ENCODE data around the gene LAMC1.

Gene LAMC1

DNA sequence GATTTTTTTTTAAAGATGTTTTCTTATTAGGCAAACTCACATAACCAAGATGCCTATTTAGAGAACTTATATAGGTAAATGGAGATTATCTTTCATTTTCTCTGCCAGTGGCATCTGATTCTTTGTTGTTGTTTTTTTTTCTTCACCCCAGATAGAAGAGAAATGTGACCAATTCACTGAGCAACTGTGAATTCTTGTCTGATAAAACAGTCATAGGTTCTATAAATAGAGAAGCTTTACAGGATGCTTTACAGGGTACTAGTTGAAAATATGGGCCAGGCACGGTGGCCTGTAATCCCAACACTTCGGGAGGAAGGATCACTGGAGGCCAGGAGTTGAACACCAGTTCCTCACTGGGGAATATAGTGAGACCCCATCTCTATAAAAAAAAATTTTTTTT, 112.1 kb downstream of the LAMC1 start:
- ChIA-PET CTCF (interaction anchor here (0.7 to 1.6 kb wide), 2 partner anchors 172 to 1567 kb away, joined by 3 to 5 read pairs; no protein-coding TSS in a partner anchor), POLR2A (interaction anchor here (0.7 kb wide), 1 partner anchor 34 kb away, joined by 6 read pairs; no protein-coding TSS in a partner anchor)
- Histone ChIP-seq H3K9me3 (ENCODE audit: control insufficient read depth, insufficient read depth, low read depth, low read length) (no peaks in the 10 kb centered on the region), H3K4me3 (ENCODE audit: low read depth, low read length) (no peak overlapping the region), H3K4me1 (ENCODE audit: control insufficient read depth, insufficient read depth, low read length) (no peaks in the 10 kb centered on the region), H3K27ac (ENCODE audit: extremely low read depth, low read depth, low read length) (no peak overlapping the region), H3K36me3 (ENCODE audit: control insufficient read depth in 2 of 2, insufficient read depth in 1 of 2, low read length in 2 of 2) (peaks cover 46 to 83% of the 10 kb centered on the region in 2 experiments)
- TF ChIP-seq, protein P1, sequence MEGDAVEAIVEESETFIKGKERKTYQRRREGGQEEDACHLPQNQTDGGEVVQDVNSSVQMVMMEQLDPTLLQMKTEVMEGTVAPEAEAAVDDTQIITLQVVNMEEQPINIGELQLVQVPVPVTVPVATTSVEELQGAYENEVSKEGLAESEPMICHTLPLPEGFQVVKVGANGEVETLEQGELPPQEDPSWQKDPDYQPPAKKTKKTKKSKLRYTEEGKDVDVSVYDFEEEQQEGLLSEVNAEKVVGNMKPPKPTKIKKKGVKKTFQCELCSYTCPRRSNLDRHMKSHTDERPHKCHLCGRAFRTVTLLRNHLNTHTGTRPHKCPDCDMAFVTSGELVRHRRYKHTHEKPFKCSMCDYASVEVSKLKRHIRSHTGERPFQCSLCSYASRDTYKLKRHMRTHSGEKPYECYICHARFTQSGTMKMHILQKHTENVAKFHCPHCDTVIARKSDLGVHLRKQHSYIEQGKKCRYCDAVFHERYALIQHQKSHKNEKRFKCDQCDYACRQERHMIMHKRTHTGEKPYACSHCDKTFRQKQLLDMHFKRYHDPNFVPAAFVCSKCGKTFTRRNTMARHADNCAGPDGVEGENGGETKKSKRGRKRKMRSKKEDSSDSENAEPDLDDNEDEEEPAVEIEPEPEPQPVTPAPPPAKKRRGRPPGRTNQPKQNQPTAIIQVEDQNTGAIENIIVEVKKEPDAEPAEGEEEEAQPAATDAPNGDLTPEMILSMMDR (tag by site-specific recombination; IDR thresholded peaks at IDR 0.05): no peak
- TF ChIP-seq, protein P2, sequence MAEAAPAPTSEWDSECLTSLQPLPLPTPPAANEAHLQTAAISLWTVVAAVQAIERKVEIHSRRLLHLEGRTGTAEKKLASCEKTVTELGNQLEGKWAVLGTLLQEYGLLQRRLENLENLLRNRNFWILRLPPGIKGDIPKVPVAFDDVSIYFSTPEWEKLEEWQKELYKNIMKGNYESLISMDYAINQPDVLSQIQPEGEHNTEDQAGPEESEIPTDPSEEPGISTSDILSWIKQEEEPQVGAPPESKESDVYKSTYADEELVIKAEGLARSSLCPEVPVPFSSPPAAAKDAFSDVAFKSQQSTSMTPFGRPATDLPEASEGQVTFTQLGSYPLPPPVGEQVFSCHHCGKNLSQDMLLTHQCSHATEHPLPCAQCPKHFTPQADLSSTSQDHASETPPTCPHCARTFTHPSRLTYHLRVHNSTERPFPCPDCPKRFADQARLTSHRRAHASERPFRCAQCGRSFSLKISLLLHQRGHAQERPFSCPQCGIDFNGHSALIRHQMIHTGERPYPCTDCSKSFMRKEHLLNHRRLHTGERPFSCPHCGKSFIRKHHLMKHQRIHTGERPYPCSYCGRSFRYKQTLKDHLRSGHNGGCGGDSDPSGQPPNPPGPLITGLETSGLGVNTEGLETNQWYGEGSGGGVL (tag by site-specific recombination; IDR thresholded peaks at IDR 0.05): no peak

DNA sequence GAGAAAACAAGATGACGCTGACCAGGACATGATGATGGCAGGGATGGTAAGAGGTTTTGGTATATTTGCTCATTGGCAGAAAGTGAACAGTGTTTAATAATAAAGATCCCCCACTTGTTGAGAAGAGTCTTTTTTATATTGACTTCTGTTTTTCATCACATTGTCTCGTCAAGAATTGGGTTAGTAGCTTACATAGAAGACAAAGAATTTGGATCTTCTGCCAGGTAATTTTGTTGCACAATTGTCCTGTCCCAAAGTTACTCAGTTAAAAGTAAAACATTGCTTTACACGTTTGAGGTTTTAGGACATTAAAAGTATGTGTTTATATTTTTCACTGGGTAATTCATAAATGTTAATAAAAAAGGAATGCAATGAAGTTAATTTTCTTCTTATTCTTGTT, 114.6 kb downstream of the LAMC1 start:
- ChIA-PET POLR2A (no interaction called here), CTCF (interaction anchor here (1.3 kb wide), 1 partner anchor 90 kb away, joined by 4 read pairs; no protein-coding TSS in a partner anchor)
- Histone ChIP-seq H3K36me3 (ENCODE audit: control insufficient read depth in 2 of 2, insufficient read depth in 1 of 2, low read length in 2 of 2) (peaks cover 32 to 89% of the 10 kb centered on the region in 2 experiments), H3K4me1 (ENCODE audit: control insufficient read depth, insufficient read depth, low read length) (no peaks in the 10 kb centered on the region), H3K9me3 (ENCODE audit: control insufficient read depth, insufficient read depth, low read depth, low read length) (no peaks in the 10 kb centered on the region), H3K4me3 (ENCODE audit: low read depth, low read length) (no peak overlapping the region), H3K27ac (ENCODE audit: extremely low read depth, low read depth, low read length) (no peak overlapping the region)
- TF ChIP-seq ZNF2 (tag by site-specific recombination; IDR thresholded peaks at IDR 0.05): no peak
- TF ChIP-seq, protein P3, sequence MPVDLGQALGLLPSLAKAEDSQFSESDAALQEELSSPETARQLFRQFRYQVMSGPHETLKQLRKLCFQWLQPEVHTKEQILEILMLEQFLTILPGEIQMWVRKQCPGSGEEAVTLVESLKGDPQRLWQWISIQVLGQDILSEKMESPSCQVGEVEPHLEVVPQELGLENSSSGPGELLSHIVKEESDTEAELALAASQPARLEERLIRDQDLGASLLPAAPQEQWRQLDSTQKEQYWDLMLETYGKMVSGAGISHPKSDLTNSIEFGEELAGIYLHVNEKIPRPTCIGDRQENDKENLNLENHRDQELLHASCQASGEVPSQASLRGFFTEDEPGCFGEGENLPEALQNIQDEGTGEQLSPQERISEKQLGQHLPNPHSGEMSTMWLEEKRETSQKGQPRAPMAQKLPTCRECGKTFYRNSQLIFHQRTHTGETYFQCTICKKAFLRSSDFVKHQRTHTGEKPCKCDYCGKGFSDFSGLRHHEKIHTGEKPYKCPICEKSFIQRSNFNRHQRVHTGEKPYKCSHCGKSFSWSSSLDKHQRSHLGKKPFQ (tag by site-specific recombination; IDR thresholded peaks at IDR 0.05): no peak
- no peak for TF ChIP-seq ZNF777 (tag by site-specific recombination; IDR thresholded peaks at IDR 0.05; ENCODE audit: borderline replicate concordance)
- TF ChIP-seq ZNF561 (tag by site-specific recombination; IDR thresholded peaks at IDR 0.05; ENCODE audit: borderline replicate concordance): no peak
- no peak for TF ChIP-seq HOXD13 (CRISPR knock-in tag; IDR thresholded peaks at IDR 0.05; ENCODE audit: borderline replicate concordance)
- TF ChIP-seq ZNF391 (tag by site-specific recombination; IDR thresholded peaks at IDR 0.05; ENCODE audit: borderline replicate concordance, low read depth): no peak
- no peak for TF ChIP-seq ZNF830 (tag by site-specific recombination; IDR thresholded peaks at IDR 0.05; ENCODE audit: low read depth)
- no peak for TF ChIP-seq ZNF624 (tag by site-specific recombination; IDR thresholded peaks at IDR 0.05)
- TF ChIP-seq ZNF530 (tag by site-specific recombination; IDR thresholded peaks at IDR 0.05; ENCODE audit: low read depth): no peak
- TF ChIP-seq ZBTB1 (tag by site-specific recombination; IDR thresholded peaks at IDR 0.05): no peak
- TF ChIP-seq ZNF16 (tag by site-specific recombination; IDR thresholded peaks at IDR 0.05; ENCODE audit: low read depth): no peak

DNA sequence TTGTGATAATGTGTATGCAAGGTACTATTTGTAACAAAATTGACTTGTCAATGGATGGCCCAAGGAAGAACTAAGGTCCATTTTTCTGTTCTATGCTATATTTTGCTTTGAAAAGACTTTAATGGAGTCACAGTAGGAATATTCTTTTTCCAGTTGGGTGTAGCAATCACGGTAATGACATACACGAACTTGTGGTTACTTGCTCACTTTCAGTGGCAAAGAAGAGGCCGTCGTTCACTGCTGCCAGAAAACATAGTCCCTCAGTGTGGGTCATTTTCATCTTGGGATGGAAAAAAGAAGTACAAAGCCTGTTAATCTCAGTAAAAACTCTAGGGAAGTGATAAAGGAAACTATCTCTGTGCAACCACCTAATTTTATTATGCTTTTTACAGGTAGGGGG, 115.1 kb downstream of the LAMC1 start:
- H3K36me3 ChIP-seq (ENCODE audit: control insufficient read depth in 2 of 2, insufficient read depth in 1 of 2, low read length in 2 of 2): peaks cover 29 to 89% of the 10 kb centered on the region in 2 experiments
- POLR2A ChIA-PET: no interaction called here
- no peaks in the 10 kb centered on the region for H3K9me3 ChIP-seq (ENCODE audit: control insufficient read depth, insufficient read depth, low read depth, low read length)
- H3K27ac ChIP-seq (ENCODE audit: extremely low read depth, low read depth, low read length): no peak overlapping the region
- no peak overlapping the region for H3K4me3 ChIP-seq (ENCODE audit: low read depth, low read length)
- H3K4me1 ChIP-seq (ENCODE audit: control insufficient read depth, insufficient read depth, low read length): no peaks in the 10 kb centered on the region
- CTCF ChIA-PET: interaction anchor here (1.3 kb wide), 2 partner anchors 89 to 96 kb away, joined by 4 read pairs; no protein-coding TSS in a partner anchor
- TF ChIP-seq, protein P4, sequence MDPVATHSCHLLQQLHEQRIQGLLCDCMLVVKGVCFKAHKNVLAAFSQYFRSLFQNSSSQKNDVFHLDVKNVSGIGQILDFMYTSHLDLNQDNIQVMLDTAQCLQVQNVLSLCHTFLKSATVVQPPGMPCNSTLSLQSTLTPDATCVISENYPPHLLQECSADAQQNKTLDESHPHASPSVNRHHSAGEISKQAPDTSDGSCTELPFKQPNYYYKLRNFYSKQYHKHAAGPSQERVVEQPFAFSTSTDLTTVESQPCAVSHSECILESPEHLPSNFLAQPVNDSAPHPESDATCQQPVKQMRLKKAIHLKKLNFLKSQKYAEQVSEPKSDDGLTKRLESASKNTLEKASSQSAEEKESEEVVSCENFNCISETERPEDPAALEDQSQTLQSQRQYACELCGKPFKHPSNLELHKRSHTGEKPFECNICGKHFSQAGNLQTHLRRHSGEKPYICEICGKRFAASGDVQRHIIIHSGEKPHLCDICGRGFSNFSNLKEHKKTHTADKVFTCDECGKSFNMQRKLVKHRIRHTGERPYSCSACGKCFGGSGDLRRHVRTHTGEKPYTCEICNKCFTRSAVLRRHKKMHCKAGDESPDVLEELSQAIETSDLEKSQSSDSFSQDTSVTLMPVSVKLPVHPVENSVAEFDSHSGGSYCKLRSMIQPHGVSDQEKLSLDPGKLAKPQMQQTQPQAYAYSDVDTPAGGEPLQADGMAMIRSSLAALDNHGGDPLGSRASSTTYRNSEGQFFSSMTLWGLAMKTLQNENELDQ (tag by site-specific recombination; IDR thresholded peaks at IDR 0.05; ENCODE audit: low read depth): no peak
- TF ChIP-seq HOXC10 (CRISPR knock-in tag; IDR thresholded peaks at IDR 0.05) (no peak), ZNF629 (tag by site-specific recombination; IDR thresholded peaks at IDR 0.05) (no peak)
- TF ChIP-seq, protein P5, sequence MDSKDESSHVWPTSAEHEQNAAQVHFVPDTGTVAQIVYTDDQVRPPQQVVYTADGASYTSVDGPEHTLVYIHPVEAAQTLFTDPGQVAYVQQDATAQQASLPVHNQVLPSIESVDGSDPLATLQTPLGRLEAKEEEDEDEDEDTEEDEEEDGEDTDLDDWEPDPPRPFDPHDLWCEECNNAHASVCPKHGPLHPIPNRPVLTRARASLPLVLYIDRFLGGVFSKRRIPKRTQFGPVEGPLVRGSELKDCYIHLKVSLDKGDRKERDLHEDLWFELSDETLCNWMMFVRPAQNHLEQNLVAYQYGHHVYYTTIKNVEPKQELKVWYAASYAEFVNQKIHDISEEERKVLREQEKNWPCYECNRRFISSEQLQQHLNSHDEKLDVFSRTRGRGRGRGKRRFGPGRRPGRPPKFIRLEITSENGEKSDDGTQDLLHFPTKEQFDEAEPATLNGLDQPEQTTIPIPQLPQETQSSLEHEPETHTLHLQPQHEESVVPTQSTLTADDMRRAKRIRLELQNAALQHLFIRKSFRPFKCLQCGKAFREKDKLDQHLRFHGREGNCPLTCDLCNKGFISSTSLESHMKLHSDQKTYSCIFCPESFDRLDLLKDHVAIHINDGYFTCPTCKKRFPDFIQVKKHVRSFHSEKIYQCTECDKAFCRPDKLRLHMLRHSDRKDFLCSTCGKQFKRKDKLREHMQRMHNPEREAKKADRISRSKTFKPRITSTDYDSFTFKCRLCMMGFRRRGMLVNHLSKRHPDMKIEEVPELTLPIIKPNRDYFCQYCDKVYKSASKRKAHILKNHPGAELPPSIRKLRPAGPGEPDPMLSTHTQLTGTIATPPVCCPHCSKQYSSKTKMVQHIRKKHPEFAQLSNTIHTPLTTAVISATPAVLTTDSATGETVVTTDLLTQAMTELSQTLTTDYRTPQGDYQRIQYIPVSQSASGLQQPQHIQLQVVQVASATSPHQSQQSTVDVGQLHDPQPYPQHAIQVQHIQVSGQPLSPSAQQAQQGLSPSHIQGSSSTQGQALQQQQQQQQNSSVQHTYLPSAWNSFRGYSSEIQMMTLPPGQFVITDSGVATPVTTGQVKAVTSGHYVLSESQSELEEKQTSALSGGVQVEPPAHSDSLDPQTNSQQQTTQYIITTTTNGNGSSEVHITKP (tag by site-specific recombination; IDR thresholded peaks at IDR 0.05): no peak

Data from HEK293 (cell line).